ENCODE measurements around the gene NPIPA1.
"Not testable (repeated sequence)": the region's sequence is repeated elsewhere in the genome, so short reads cannot be mapped to it uniquely, and the experiment has no call there.

- not testable (repeated sequence) for TF ChIP-seq CTCF (IDR thresholded peaks at IDR 0.05; ENCODE audit: insufficient read depth, low read length); REST (IDR thresholded peaks at IDR 0.05; ENCODE audit: insufficient replicate concordance, low read depth); POLR2AphosphoS5 (IDR thresholded peaks at IDR 0.05; ENCODE audit: low read depth)
Observed at GRCh38 chr16:14928064-14928714, 9.1 kb upstream of the NPIPA1 start.
